GM18499 (cell line): ENCODE data around the gene OR51B5.
"Not testable (repeated sequence)": the region's sequence is repeated elsewhere in the genome, so short reads cannot be mapped to it uniquely, and the experiment has no call there.

Source experiments
- ATAC-seq: cut with Tn5 transposase; IDR thresholded peaks from one replicate; pipeline ENCODE4 v1.9.1; 2021; ENCODE audit warnings: moderate number of reproducible peaks; ENCODE audit not compliant: insufficient read depth, unreplicated experiment

Gene OR51B5

GRCh38 chr11:5336331-5336730 is 7.0 kb downstream of the OR51B5 start:
- no peak for ATAC-seq

DNA sequence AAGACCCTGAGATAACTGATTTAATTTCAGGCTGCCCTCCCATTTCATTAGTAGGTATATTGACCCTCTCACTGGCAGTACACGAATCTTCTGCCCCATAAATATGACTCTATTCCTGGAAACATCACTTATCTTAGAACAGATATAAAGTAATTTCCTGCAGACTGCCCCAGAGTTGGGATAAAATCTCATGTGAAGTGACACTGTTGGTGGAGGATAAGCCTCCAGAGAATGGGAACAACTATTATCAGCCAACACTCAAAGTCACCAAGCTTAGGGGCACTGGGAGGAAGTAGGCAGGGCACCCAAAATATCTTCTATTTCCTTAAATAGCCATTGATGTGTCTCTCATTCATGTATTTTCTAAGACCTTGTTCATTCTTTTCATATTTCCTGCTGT is 8.2 kb downstream of the OR51B5 start:
- ATAC-seq: no peak

DNA sequence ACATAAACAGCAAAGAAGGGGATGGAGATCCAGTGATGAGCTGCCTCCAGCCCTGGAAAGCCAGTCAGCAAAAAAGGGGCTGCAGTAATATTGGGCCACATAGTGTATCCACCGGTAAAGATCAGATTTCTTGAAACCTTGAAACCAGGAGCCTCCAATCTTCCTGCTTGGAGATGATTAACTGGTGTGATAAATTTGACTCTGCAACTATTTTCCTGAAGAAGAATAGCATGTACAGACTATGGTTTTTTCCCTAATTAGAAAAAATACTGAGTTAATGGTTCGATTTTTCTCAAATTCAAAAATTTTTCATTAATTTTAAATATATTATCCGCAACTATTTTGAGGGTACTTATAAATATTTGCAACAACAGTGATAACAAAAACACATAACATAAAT is 19.1 kb downstream of the OR51B5 start, which contains the start of gene OR51B2:
TSS of gene OR51B2 (minus strand) at position 101 of the 400 bp plus-strand sequence. CDS start at position 101, 0 bp downstream.
- no peak for ATAC-seq

DNA sequence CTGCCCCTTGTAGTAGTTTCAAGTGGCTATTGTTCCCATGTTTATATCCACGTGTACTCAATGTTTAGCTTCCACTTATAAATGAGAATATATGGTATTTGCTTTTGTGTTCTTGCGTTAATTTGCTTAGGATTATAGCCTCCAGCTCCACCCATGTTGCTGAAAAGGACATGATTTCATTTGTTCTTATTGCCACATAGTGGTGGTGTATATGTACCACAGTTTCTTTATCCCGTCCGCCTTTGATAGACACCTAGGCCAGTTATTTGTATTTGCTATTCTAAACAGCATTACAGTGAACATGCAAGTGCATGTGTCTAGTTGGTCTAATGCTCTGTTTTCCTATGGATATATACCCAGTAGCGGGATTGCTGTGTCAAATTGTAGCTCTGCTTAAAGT is 26.0 kb downstream of the OR51B5 start:
- no peak for ATAC-seq

- not testable (repeated sequence) for ATAC-seq
These were observed 29.8 kb downstream of the OR51B5 start for GRCh38 chr11:5313326-5314023.

- ATAC-seq: no peak
These were observed 32.9 kb downstream of the OR51B5 start for GRCh38 chr11:5310423-5310822.

GRCh38 chr11:5307256-5308019 is 35.9 kb downstream of the OR51B5 start:
- ATAC-seq: no peak

DNA sequence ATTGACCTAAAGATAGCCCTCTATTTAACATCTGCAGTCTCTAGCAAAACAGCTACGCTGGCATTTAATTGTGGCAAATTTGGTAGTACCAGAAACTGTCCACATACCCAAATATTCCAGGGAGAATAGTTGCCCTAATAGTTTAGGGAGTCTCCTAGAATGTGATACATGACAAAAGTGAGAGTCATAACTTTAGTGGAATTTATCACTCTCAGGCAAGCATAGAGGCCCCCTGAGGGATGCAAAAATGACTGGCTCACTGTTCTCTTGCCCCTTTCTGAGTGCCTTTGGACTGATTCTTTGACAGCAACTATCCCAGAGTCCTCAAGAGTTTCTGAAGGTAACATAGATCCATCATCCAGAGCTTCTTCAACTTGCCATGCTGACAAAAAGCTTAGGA is 39.3 kb downstream of the OR51B5 start:
- no peak for ATAC-seq

DNA sequence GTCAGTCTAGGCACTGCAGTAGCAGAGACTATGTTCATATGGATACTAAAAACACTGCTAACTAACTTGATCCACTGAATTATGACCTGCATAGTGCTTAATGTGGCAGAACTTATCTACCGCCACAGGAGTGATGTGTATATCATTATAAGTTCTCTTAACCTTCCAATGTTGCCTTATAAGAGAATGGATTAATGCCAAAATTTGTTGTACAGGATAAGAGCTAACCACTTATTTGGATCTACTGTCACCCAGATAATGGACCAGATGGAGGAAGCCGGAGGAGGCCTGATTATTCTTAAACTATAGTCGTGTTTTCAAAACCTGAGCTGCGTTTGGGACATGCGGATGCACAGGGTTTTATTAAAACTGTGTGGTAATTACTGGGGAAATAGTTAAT is 39.7 kb downstream of the OR51B5 start:
- no peak for ATAC-seq

- ATAC-seq: no peak
These were observed 41.5 kb downstream of the OR51B5 start, which contains the start of gene OR51B4 for GRCh38 chr11:5301846-5302245. TSS of gene OR51B4 (minus strand) at chr11:5301946. CDS start at chr11:5301946, 0 bp downstream.

GRCh38 chr11:5300251-5300650 is 43.1 kb downstream of the OR51B5 start:
- no peak for ATAC-seq

DNA sequence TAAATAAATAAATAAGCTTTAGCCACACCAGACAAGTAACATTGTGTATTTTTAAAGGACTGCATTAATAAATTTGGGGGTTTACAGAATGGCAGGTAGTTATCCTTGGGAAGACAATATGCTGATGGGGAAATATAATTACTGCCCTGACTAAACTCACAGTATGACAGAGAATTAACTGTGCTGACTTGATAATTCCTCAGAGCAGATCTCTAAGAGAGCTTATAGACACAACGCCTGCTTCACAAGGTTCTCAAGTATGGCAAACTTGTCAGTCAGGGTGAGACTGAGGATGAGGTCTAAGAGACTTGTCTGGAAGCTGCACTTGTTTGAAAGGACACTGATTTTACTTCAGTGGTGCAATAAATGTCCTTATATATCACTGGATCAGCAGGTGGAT is 44.9 kb downstream of the OR51B5 start:
- no peak for ATAC-seq

DNA sequence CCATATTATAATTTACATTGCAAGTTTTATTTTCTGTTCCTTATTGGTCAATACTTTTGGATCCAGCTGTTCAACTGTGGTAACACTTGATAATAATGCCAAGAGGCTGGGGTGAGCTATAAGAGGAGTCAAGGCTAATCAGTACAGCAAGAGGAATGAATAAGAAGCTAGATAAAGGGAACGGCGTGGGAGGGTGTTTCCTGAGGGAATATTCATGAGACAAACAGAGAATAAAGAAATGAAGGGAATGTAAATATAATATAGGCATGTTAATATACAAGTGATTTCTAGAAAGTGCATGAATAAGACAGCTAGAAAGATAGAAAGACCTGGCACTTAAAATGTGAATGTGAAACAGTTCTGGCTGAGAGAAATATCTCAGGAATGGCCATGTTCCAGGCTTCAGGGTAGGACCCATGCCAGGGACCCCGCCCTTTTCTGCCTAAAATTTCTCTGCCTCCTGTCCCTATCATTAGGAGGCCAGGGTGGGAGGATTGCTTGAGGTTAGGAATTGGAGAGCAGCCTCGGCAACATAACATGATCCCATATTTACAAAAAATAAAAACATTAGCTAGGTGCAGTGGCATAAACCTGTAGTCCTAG is 45.5 kb downstream of the OR51B5 start:
- no peak for ATAC-seq

DNA sequence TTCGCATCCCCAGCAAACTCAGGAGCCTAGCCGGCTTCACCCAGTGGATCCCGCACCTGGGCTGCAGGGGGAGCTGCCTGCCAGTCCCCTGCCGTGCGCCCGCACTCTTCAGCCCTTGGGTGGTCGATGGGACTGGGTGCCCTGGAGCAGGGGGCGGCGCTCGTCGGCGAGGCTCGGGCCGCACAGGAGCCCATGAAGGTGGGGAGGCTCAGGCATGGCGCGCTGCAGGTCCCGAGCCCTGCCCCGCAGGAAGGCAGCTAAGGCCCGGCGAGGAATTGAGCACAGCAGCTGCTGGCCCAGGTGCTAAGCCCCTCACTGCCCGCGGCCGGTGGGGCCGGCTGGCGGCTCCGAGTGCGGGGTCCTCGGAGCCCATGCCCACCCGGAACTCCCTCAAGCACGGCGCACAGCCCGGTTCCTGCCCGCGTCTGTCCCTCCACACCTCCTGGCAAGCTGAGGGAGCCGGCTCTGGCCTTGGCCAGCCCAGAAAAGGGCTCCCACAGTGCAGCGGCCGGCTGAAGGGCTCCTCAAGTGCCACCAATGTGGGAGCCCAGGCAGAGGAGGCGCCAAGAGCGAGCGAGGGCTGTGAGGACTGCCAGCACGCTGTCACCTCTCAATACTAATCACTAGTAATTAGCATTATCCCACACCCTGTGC is 48.9 kb downstream of the OR51B5 start:
- not testable (repeated sequence) for ATAC-seq

- ATAC-seq: no peak
These were observed 50.3 kb downstream of the OR51B5 start for GRCh38 chr11:5293028-5293427.
